ENCODE data around the gene COL17A1.

GRCh38 chr10:104036069-104036384 is 49.7 kb downstream of the COL17A1 start:
- TF ChIP-seq CTCF (conservative IDR thresholded peaks at IDR 0.05; ENCODE audit: low read depth, low read length) (no peak), EZH2 (IDR thresholded peaks at IDR 0.05; ENCODE audit: low read length, unreplicated experiment) (no peak)
